SU-DHL-6 (cell line): ENCODE data around the gene PDCD6IP.

Source experiments
- CTCF ChIP-seq: fragments of 200-600 bp; sonication (generic); IDR thresholded peaks from one replicate; pipeline ENCODE4 v1.5.1; 2017; ENCODE audit warnings: antibody characterized with exemption, mild to moderate bottlenecking, low read length, moderate library complexity; ENCODE audit not compliant: insufficient read depth, poor library complexity, severe bottlenecking
- EZH2phosphoT487 ChIP-seq: fragments of 200-600 bp; sonication (generic), shearing (Covaris generic); conservative IDR thresholded peaks from 2 replicates; pipeline ENCODE4 v1.6.1; 2018; ENCODE audit warnings: mild to moderate bottlenecking, antibody characterized with exemption, low read length, moderate library complexity, mixed read lengths

GRCh38 chr3:33751336-33751735, 47.1 kb upstream of the PDCD6IP start:
- TF ChIP-seq CTCF (no peak), EZH2phosphoT487 (no peak)
